GM19043 (cell line): ENCODE measurements around the gene SETDB1.
A peak's percentile ranks its signal among the peaks of the same experiment; 100 is the strongest.

ENCODE experiments used
- ATAC-seq: cut with Tn5 transposase; IDR thresholded peaks from one replicate; pipeline ENCODE4 v1.9.1; 2021; ENCODE audit warnings: low read depth; ENCODE audit not compliant: unreplicated experiment

The SETDB1 gene

GRCh38 chr1:150999926-151000325 lies 73.8 kb downstream of the SETDB1 start:
- no peak for ATAC-seq

- ATAC-seq: no peak
Measured at GRCh38 chr1:151000408-151000807, 74.2 kb downstream of the SETDB1 start.

GRCh38 chr1:151001602-151002001 lies 75.4 kb downstream of the SETDB1 start:
- no peak for ATAC-seq

DNA sequence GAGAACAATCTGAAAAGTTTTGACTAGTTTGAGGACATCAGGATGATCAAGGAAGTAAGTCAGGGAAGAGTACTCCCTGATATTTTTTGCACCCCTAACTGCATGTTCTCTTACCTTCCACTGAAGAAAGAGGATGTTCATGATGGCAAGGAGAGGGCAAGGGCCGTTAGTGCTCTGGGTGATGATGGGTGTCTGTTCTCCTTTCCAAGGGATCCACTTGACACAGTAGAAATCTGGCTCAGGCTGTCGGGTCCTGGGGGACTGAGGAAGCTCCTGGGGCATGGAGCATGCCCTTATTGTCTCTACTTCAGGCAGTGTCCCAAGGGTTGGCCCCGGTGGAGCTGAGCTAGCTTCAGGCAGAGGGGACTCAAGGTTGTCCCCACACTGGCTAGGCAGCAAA lies 75.9 kb downstream of the SETDB1 start:
- ATAC-seq: no peak

DNA sequence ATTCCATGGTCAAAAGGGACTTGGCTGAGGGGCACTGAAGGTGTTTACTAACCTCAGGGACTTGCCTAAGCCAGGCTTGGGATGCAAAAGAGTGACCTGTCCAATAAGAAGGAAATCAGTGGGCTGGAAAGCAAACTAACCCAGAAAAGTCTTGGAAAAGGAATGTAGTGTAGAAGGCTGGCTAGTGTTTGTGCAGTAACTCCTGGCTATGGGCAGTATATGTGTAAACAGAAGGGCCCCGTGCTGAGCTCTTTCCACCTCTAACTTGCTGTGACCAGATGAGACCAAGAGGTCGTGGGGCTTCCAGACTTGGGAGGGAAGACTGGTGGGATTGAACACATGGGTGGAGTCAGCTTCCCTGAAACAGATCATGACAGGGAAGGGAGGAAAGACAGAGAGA lies 76.4 kb downstream of the SETDB1 start:
- no peak for ATAC-seq

- no peak for ATAC-seq
Measured at GRCh38 chr1:151003180-151003579, 77.0 kb downstream of the SETDB1 start.

GRCh38 chr1:151005729-151006319 lies 79.7 kb downstream of the SETDB1 start:
- no peak for ATAC-seq

DNA sequence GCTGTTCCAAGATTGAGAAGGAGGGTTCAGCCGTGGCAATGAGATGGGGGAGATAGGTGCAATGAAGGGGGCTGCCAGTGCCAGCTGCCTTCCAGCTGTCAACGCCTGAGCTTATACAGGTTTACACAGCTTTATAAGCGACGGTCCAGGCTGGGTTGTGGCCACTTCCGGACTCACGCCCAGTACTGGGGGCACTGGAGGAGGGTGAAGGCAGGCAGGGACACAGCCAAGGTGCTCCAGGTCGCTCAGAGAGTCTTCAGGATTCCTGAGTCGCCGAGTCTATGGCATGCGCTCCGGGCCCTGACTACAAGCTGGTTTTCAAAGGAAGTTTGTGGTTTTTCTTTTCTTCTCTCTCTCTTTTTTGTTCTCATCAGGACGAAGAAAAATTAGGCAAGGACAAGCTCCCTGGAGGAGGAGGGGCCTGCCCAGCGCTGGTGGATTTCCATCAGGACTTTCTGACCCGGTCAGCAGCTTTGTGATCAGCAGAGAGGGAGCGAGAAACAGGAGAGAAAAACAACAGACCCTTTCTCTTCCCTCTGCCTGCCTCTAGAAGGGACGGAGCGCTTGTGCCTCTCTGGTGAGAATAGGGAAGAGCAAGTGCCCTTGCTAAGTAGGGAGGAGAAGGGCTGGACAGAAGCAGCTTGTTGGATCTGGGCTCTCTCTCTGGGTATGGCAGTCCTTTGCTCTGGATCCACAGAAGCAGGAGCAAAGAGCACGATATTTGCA lies 80.3 kb downstream of the SETDB1 start, which contains the start of gene MINDY1:
Gene MINDY1 (minus strand): TSS at position 576 of the 726 bp plus-strand sequence. CDS start 4,285 bp downstream, outside the sequence.
- peak; percentile 53 for ATAC-seq

DNA sequence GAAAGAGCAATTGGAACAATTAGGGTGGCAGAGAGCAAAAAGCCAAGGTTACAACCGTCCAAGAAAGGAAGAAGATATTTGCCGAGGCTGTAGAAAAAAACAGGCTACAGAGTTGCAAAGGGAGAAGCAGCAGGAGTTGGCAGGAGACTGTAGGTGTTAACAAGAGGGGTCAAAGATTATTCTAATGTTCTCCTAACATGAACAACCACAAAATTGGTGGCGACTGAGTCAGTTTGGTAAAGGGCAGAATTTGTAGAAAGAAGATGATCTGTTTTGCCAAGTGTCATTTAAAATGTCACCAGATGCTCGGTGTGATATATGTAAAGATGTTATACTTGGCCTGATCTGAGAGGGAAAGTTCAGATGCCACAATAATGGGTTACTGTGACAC lies 81.7 kb downstream of the SETDB1 start:
- ATAC-seq: no peak

DNA sequence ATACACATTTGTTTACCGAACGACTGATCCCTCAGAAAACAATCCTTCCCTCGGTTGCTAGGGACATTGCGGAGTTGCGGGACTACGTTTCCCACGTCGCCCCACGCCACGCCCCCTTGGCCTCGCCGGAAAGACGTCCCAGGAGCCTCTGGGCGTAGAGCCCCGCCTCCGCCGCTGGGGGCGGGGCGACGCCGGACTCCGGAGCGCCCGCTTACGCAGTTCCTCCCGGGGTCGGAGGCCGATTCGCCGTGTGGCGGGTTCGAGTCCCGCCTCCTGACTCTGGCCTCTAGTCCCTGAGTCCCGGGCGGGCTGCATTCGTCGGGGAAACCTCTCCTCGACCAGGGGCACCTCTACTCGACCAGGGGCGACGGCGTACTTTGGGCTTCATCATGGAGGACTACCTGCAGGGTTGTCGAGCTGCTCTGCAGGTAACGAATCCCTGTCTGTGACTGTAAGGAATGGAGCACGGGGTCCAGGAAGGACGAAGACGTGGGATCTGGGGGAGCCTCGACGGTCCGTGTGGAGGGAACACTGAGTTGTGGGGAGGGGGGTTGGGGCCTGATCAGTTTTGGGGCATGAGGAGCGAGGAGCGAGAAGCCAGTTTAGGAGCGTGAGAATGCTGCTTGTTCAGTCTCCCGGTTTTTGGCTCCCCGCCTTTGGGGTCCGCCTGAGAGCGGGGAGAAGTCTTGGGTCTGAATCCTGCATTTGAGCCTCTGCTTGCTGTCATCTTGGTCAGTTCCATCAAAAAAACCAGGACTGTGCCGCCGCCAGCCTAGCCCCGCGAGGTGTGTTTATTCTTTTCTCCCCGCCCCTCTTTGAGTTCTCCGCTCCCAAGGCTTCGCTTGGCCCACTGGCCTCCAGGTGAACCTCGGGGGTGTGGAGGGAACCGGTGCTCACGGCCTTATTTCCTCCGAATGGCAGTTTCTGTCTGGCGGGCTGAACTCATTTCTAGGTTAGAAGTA lies 82.4 kb downstream of the SETDB1 start, which contains the start of gene PRUNE1:
Gene PRUNE1 (plus strand): TSS at position 206 of the 962 bp plus-strand sequence. CDS start 184 bp downstream, at position 390.
- ATAC-seq: peak; percentile 61

GRCh38 chr1:151009206-151009587 lies 83.0 kb downstream of the SETDB1 start:
- no peak for ATAC-seq

GRCh38 chr1:151009674-151010345 lies 83.6 kb downstream of the SETDB1 start:
- ATAC-seq: no peak

DNA sequence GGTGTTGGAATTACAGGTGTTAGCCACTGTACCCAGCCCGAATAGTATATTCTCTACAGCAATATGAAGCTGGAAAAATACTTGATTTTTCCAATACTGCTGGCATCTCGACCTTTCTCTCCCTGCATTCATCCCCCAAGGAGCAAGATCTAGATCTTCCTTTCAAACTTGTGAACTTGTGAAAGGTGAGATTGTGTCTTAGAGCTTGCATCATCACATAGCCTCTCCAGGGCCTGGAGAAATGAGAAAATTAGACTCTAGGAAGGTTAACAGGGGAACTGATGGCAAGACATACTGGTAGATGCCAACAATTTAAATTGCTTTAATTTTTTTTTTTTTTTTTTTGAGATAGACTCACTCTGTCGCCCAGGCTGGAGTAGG lies 84.2 kb downstream of the SETDB1 start:
- ATAC-seq: no peak

GRCh38 chr1:151011154-151011850 lies 85.1 kb downstream of the SETDB1 start:
- ATAC-seq: no peak

- no peak for ATAC-seq
Measured at GRCh38 chr1:151012684-151013471, 86.7 kb downstream of the SETDB1 start.

- ATAC-seq: no peak
Measured at GRCh38 chr1:151013518-151013917, 87.4 kb downstream of the SETDB1 start.
